T-helper 1 cell treated with Interleukin-12 subunit alpha and Interleukin-12 subunit beta and Interleukin-4 antibody, amounts not matched to agents 30 ng/mL and 1 ng/mL, for 36 hours (primary cell): ENCODE results near the gene USP21. TPM values are rescaled to one million over a fixed set of nuclear protein-coding genes. Genes with fewer than 3 reads are reported as not detected.

ENCODE experiments used
- intact Hi-C: fragments of 100-400 bp; cut with micrococcal nuclease; formaldehyde crosslinking; loops from one replicate; pipeline ENCODE4 v1.15.1; 2024
- total RNA-seq: library from RNA; stranded (reverse); gene quantifications from 2 replicates; pipeline ENCODE4 v1.2.3, GENCODE V29; 2022

Gene USP21
- total RNA-seq, 1 donor from 2014 or later, result 30.6 TPM

- intact Hi-C loops, result loop anchor here (1.0 to 5.0 kb wide), 12 partner anchors 13 to 595 kb away; partner anchors contain the start of genes B4GALT3, NDUFS2, PPOX and UFC1
Observed at GRCh38 chr1:161132410-161133219, 26.7 kb upstream of the USP21 start, which contains the start of gene DEDD. Gene DEDD, minus strand, starts transcription at chr1:161132667. Its CDS starts 8,205 bp downstream, at chr1:161124462.

GRCh38 chr1:161133220-161133740, 26.0 kb upstream of the USP21 start:
- intact Hi-C loops, result loop anchor here (5.0 kb wide), 1 partner anchor 594 kb away; no protein-coding TSS in a partner anchor

DNA sequence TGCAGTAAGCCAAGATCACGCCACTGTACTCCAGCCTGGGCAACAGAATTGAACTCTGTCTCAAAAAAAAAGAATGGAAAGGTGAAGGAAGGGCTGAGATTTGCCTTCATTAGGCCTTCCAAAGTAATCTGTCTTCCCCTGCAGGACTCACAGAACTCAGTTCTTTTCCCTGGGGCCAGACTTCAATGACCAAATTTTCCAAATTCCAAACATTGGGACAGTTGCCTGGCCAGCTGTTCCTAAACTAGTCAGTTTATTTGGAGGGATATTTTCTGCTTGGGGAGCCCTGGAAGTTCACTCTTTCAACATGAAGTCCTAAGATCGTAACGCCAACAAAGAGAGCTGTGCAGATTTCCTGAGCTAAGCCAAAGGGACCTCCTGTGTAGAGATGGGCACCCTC, 21.4 kb upstream of the USP21 start:
- intact Hi-C loops, result no loop called here

- intact Hi-C loops, result no loop called here
Observed at GRCh38 chr1:161138431-161138830, 20.9 kb upstream of the USP21 start.

DNA sequence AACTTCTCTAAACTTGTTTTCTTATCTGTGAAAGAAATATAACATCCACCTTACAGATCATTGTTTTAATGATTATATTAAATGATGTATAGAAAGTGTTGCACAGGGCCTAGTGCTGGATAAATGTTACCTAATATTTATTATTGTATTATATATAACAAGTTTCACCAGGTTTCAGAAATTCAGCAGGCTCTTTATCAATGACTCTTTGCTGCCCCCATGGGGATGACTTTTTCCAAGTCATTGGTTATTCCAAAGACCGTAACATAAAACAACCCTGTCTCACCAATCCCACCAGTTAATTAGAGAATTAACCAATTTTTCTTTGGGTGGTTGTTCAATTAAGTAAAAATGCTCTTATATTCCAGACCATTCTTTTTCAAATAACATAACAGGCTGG, 19.5 kb upstream of the USP21 start:
- intact Hi-C loops, result loop anchor here (1.0 kb wide), 2 partner anchors 42 to 142 kb away; no protein-coding TSS in a partner anchor

DNA sequence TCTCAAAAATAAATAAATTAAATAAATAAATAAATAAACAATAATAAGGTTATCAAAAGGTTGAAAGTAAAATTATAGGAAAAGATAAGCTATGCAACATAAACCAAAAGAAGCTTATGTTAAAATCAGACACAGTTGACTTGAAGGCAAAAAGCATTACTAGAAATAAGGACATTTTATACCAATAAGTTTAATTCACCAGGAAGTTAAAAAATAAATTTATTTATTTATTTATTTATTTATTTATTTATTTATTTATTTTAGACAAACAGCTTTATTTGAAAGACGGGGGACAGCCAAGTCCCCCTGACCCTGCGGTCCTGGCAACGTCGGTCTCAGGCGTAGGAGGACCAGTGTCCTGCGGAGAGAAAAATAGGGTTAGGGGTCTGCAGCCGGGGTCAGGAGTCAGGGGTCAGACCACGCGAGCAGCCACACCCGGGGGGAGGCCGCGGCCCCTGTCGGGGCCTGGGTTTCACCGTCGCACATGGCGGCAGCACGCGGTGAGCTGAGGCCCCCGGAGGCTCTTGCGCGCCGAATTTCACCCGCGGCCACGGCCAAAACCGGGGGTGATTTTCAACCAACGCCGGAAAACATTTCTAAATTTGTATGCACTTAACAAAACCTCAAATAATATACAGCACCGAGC, 18.4 kb upstream of the USP21 start:
- intact Hi-C loops, result no loop called here

- intact Hi-C loops, result no loop called here
Observed at GRCh38 chr1:161145832-161146231, 13.5 kb upstream of the USP21 start.

GRCh38 chr1:161153176-161153575, 6.1 kb upstream of the USP21 start:
- intact Hi-C loops, result loop anchor here (1.0 to 5.0 kb wide), 10 partner anchors 13 to 891 kb away; partner anchors contain the start of genes B4GALT3, DCAF8, DEDD and NDUFS2

DNA sequence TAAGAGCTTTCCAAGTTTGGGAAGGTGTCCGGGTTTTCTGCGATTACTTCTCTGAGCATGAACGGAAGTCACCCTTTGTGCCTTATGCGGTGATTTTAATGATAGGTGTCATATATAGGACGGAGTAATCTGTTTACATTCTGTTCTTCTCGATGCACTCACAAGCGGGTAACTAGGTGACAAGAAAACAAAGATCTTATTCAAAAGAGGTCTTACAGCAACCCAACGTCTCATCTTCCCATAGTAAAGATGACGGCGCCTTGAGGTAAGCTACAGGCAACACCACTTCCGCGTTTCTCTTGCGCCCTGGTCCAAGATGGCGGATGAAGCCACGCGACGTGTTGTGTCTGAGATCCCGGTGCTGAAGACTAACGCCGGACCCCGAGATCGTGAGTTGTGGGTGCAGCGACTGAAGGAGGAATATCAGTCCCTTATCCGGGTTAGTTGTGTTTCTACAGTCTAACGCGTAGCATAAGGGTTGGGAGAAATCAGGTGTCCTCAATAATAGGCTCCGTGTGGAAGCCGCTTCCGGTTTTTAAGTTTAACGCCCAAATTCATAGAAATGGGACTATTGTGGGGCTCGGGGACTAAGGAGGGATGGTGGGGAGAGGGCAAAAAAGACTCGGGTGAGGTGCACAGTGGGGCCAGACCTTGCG, 5.5 kb upstream of the USP21 start, which contains the start of gene UFC1:
Gene UFC1 (plus strand): TSS at position 297 of the 656 bp plus-strand sequence. CDS start 20 bp downstream, at position 317.
- intact Hi-C loops, result loop anchor here (1.0 to 5.0 kb wide), 10 partner anchors 12 to 892 kb away; partner anchors contain the start of genes B4GALT3, DCAF8, DEDD and NDUFS2

DNA sequence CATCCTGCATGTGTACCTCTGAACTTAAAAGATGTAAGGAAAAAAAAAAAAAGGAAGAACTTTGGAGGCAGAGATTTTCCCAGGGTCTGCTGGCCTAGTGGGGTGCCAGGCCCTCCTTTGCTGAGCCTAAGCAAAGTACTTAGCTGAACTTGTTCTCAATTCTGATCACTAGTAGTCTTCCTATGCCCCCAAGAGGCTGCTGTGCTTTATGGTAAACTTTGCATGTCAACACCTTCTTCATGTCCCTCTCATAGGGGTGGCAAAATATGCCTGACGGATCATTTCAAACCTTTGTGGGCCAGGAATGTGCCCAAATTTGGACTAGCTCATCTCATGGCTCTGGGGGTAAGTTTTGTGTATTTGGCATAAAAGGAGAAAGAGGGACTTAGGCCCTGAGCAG, 1.4 kb upstream of the USP21 start:
- intact Hi-C loops, result loop anchor here (1.0 to 2.0 kb wide), 2 partner anchors 8 to 19 kb away; partner anchors contain the start of genes B4GALT3 and PPOX

DNA sequence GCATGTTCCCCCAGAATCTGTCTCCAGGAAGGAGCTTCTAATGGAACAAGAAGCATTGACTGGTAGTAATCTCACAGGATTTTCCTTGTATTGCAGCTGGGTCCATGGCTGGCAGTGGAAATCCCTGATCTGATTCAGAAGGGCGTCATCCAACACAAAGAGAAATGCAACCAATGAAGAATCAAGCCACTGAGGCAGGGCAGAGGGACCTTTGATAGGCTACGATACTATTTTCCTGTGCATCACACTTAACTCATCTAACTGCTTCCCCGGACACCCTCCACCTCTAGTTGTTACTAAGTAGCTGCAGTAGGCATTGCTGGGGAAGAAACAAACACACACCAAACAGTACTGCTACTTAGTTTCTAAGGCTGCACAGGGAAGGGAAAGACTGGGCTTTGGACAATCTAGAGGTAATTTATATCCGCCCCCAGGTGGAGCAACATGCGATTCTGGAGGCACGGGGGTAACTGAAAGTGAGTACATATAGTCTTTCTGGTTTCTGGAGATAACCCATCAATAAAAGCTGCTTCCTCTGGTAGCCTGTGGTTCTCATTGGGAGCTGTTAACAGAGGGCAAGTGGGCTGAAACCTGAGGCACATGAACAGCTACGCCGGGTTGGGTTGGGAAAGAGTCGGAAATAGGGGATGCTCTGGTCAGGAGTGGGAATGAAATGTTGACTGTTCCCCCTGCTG, 837 bp upstream of the USP21 start:
- intact Hi-C loops, result loop anchor here (1.0 to 2.0 kb wide), 4 partner anchors 8 to 113 kb away; partner anchors contain the start of genes B4GALT3, DEDD, PPOX and USF1

- intact Hi-C loops, result loop anchor here (1.0 to 2.0 kb wide), 3 partner anchors 17 to 115 kb away; partner anchors contain the start of genes B4GALT3, DEDD and USF1
Observed at GRCh38 chr1:161159913-161160243, 578 bp downstream of the USP21 start.

GRCh38 chr1:161160671-161161145, 1.4 kb downstream of the USP21 start:
- intact Hi-C loops, result no loop called here

DNA sequence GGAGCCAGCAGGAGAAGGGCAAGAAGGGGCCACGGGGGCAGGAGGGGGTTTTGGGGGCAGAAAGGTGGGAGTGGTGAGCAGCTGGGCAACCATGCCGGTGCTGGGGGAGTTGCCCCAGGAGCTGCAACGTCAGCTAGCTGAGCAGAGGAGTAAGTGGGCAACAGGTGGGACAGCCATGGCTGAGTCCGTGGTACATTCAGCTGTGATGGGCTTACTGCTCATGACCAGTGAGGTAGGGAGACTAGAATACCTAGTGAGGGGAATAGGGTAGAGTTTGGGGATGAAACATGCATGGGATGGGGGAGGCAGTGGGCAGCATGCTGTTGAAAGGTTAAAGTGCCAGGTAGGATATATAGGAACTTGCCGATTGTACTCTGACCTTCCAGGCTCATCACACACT, 2.4 kb downstream of the USP21 start:
- intact Hi-C loops, result no loop called here

- intact Hi-C loops, result no loop called here
Observed at GRCh38 chr1:161162052-161162451, 2.8 kb downstream of the USP21 start.

- intact Hi-C loops, result no loop called here
Observed at GRCh38 chr1:161162806-161163205, 3.5 kb downstream of the USP21 start.

- intact Hi-C loops, result no loop called here
Observed at GRCh38 chr1:161163793-161164192, 4.5 kb downstream of the USP21 start.

- intact Hi-C loops, result no loop called here
Observed at GRCh38 chr1:161164901-161165610, 5.8 kb downstream of the USP21 start.
